A549 (cell line): ENCODE measurements around the gene TLR9. TPM values are rescaled to one million over a fixed set of nuclear protein-coding genes. Genes with fewer than 3 reads are reported as not detected.

Experiments
- ATAC-seq, 2 experiments: fragments of 200-7000 bp in 1 of 2; fragments of >200 bp in 1 of 2; cut with Nextera tagmentation in 1 of 2; cut with Tn5 transposase in 1 of 2; 3 replicates each; pipeline versions ENCODE4 v1.8.0 to v1.9.1; 2018 to 2020; ENCODE audit warnings: mild to moderate bottlenecking in 1 of 2, moderate library complexity in 1 of 2
- CTCF ChIA-PET: fragments of 300-600 bp; sonication (Branson Sonifier 250); formaldehyde crosslinking; extraction: SDS; loops from one replicate; lab custom pipeline; 2021; ENCODE audit warnings: antibody characterized with exemption, inconsistent platforms; lab: Yijun Ruan, JAX
- POLR2A ChIA-PET: fragments of 350-600 bp; formaldehyde crosslinking; extraction: SDS; loops from one replicate; lab custom pipeline; 2021; ENCODE audit warnings: antibody characterized with exemption, inconsistent platforms; lab: Yijun Ruan, JAX
- DNase-seq, 2 experiments: peaks; one replicate each; pipeline versions ENCODE4 v3.0.0 to v3.0.0-alpha.2; 2011 to 2016; ENCODE audit warnings: low read depth in 1 of 2, low spot score in 1 of 2
- FAIRE-seq: peaks from 2 replicates; lab custom pipeline; 2011; peaks lifted over from hg19 to GRCh38; lab: Jason Lieb, UNC
- H3K27ac ChIP-seq, 2 experiments: fragments of >200 bp; sonication (Bioruptor Twin); formaldehyde crosslinking; 3 replicates each; pipeline ENCODE4 v1.5.1; 2016 to 2017
- H3K4me1 ChIP-seq: fragments of >200 bp; sonication (Bioruptor Twin); formaldehyde crosslinking; 3 replicates; pipeline ENCODE4 v1.6.1; 2016
- H3K4me2 ChIP-seq: fragments of >200 bp; sonication (Bioruptor Twin); formaldehyde crosslinking; 3 replicates; pipeline ENCODE4 v1.6.1; 2016
- H3K4me3 ChIP-seq: fragments of >200 bp; sonication (Bioruptor Twin); formaldehyde crosslinking; 3 replicates; pipeline ENCODE4 v1.5.1; 2016
- H3K9me3 ChIP-seq: fragments of >200 bp; sonication (Bioruptor Twin); formaldehyde crosslinking; 3 replicates; pipeline ENCODE4 v1.6.1; 2016
- ATOH8 ChIP-seq: fragments of 250-450 bp; sonication (Bioruptor Pico); IDR thresholded peaks from 2 replicates; pipeline ENCODE4 v1.5.0; 2020; ENCODE audit warnings: low read depth, mild to moderate bottlenecking, moderate library complexity
- BHLHE40 ChIP-seq: IDR thresholded peaks from 2 replicates; pipeline ENCODE4 v1.6.1; 2012; ENCODE audit warnings: low read depth, low read length, inconsistent platforms
- EHF ChIP-seq: fragments of 250-450 bp; sonication (Bioruptor Pico); IDR thresholded peaks from 2 replicates; pipeline ENCODE4 v1.5.0; 2020; ENCODE audit warnings: mild to moderate bottlenecking
- ESRRA ChIP-seq: fragments of 150-350 bp; IDR thresholded peaks from 2 replicates; pipeline ENCODE4 v1.6.1; 2014; ENCODE audit warnings: mild to moderate bottlenecking, low read length, borderline replicate concordance
- GATA3 ChIP-seq: IDR thresholded peaks from 2 replicates; pipeline ENCODE4 v1.6.1; 2012; ENCODE audit warnings: borderline replicate concordance
- HEYL ChIP-seq: fragments of 250-450 bp; sonication (Bioruptor Pico); IDR thresholded peaks from 2 replicates; pipeline ENCODE4 v1.8.0; 2021; ENCODE audit warnings: mild to moderate bottlenecking, moderate library complexity
- HOXB13 ChIP-seq: fragments of 250-450 bp; sonication (Bioruptor Pico); IDR thresholded peaks from 2 replicates; pipeline ENCODE4 v1.5.0; 2020; ENCODE audit warnings: low read depth, mild to moderate bottlenecking, moderate library complexity
- KDM1A ChIP-seq: fragments of 200-600 bp; sonication (generic); IDR thresholded peaks from 2 replicates; pipeline ENCODE4 v1.6.1; 2016; ENCODE audit warnings: low read depth, mild to moderate bottlenecking
- MYC ChIP-seq: IDR thresholded peaks from 2 replicates; pipeline ENCODE4 v1.6.1; 2012; ENCODE audit warnings: mild to moderate bottlenecking, inconsistent platforms, low read length, improper control_type of control experiment, borderline replicate concordance
- RAD21 ChIP-seq, 2 experiments: fragments of >200 bp in 1 of 2; sonication (Bioruptor Twin) in 1 of 2; formaldehyde crosslinking in 1 of 2; IDR thresholded peaks in 1 of 2; conservative IDR thresholded peaks in 1 of 2; 2 replicates in 1 of 2; 3 replicates in 1 of 2; pipeline ENCODE4 v1.6.1; 2012 to 2018; ENCODE audit warnings: inconsistent platforms in 1 of 2
- REST ChIP-seq: fragments of 200-600 bp; sonication (generic); IDR thresholded peaks from 2 replicates; pipeline ENCODE4 v1.6.1; 2016; ENCODE audit warnings: antibody characterized with exemption, mild to moderate bottlenecking, moderate library complexity
- SREBF2 ChIP-seq: fragments of 450-650 bp; IDR thresholded peaks from 2 replicates; pipeline ENCODE4 v1.6.1; 2014; ENCODE audit warnings: mild to moderate bottlenecking, moderate library complexity
- ZFP36 ChIP-seq: fragments of 450-650 bp; IDR thresholded peaks from 2 replicates; pipeline ENCODE4 v1.6.1; 2014; ENCODE audit warnings: borderline replicate concordance; ENCODE audit not compliant: partially characterized antibody
- WGBS: methylation state at CpG from one replicate; pipeline ENCODE4 v1.1.6; 2017; ENCODE audit errors: missing lambda C conversion rate; 5-methylcytosine and 5-hydroxymethylcytosine counted together
- polyA plus RNA-seq, 4 experiments: library from polyadenylated mRNA; depleted of rRNA in 3 of 4; stranded (reverse); fragments of >200 nt; fragmentation: RNase III in 1 of 4; extraction: RNeasy Plus Mini Kit Qiagen cat#74134 plus additional on column Dnase treatment in 1 of 4; gene quantifications; 2 replicates in 3 of 4; 3 replicates in 1 of 4; pipeline ENCODE4 v1.2.3, GENCODE V29; 2011 to 2017
- TF ChIP-seq, protein P1 (sequence below): fragments of 450-650 bp; IDR thresholded peaks from 2 replicates; pipeline ENCODE4 v1.6.1; 2014; ENCODE audit warnings: antibody characterized with exemption
- TF ChIP-seq, protein P2 (sequence below): fragments of 250-450 bp; sonication (Bioruptor Pico); IDR thresholded peaks from 2 replicates; pipeline ENCODE4 v1.5.0; 2021; ENCODE audit warnings: mild to moderate bottlenecking, moderate library complexity, borderline replicate concordance

The TLR9 gene
- polyA plus RNA-seq, 2 of the 4 experiments (the other 2 are of a cell fraction): 0.04 TPM; not detected in 1

GRCh38 chr3:52197499-52197841 is 28.0 kb downstream of the TLR9 start:
- 75% methylated on average over 9 of the region's 10 CpGs for WGBS
- H3K4me1 ChIP-seq: peaks cover 31% of the 10 kb centered on the region
- ATAC-seq (no peak), DNase-seq (no peak), FAIRE-seq (no peak)
- peak overlapping the region; percentile 93 to 96 for H3K27ac ChIP-seq
- CTCF ChIA-PET: interaction anchor here (0.6 to 1.3 kb wide), 3 partner anchors 23 to 49 kb away, joined by 3 to 6 read pairs (median 4); no protein-coding TSS in a partner anchor
- H3K4me2 ChIP-seq: peak overlapping the region; percentile 94
- TF ChIP-seq REST (no peak), HOXB13 (no peak), ATOH8 (CRISPR knock-in tag) (no peak), KDM1A (no peak), MYC (no peak), RAD21 (conservative IDR thresholded peaks at IDR 0.05 in 1 of 2, IDR thresholded peaks at IDR 0.05 in 1 of 2) (no peak), GATA3 (no peak), SREBF2 (no peak), ESRRA (no peak), ZFP36 (no peak), HEYL (no peak), EHF (CRISPR knock-in tag) (no peak)
- TF ChIP-seq, protein P1, sequence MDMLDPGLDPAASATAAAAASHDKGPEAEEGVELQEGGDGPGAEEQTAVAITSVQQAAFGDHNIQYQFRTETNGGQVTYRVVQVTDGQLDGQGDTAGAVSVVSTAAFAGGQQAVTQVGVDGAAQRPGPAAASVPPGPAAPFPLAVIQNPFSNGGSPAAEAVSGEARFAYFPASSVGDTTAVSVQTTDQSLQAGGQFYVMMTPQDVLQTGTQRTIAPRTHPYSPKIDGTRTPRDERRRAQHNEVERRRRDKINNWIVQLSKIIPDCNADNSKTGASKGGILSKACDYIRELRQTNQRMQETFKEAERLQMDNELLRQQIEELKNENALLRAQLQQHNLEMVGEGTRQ: no peak
- TF ChIP-seq, protein P2, sequence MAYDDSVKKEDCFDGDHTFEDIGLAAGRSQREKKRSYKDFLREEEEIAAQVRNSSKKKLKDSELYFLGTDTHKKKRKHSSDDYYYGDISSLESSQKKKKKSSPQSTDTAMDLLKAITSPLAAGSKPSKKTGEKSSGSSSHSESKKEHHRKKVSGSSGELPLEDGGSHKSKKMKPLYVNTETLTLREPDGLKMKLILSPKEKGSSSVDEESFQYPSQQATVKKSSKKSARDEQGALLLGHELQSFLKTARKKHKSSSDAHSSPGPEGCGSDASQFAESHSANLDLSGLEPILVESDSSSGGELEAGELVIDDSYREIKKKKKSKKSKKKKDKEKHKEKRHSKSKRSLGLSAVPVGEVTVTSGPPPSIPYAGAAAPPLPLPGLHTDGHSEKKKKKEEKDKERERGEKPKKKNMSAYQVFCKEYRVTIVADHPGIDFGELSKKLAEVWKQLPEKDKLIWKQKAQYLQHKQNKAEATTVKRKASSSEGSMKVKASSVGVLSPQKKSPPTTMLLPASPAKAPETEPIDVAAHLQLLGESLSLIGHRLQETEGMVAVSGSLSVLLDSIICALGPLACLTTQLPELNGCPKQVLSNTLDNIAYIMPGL (CRISPR knock-in tag): no peak
- POLR2A ChIA-PET: no interaction called here
- H3K9me3 ChIP-seq: no peaks in the 10 kb centered on the region
- peak overlapping the region; percentile 68 for H3K4me3 ChIP-seq

GRCh38 chr3:52196977-52197376 is 28.5 kb downstream of the TLR9 start:
- FAIRE-seq (no peak), DNase-seq (peak in 1 of 2 experiments; percentile 35), ATAC-seq (no peak; a peak in 1 of 6 replicates)
- Histone ChIP-seq H3K27ac (peak overlapping the region; percentile 93 to 96; a peak in 4 of 6 replicates), H3K4me1 (peaks cover 31% of the 10 kb centered on the region)
- CTCF ChIA-PET: interaction anchor here (1.3 kb wide), 2 partner anchors 24 to 25 kb away, joined by 3 to 6 read pairs; no protein-coding TSS in a partner anchor
- TF ChIP-seq BHLHE40: no peak
- TF ChIP-seq, all 56 proteins: peak for 0
- H3K4me3 ChIP-seq: no peak overlapping the region
- WGBS: 60% methylated on average over 2 of the region's 3 CpGs
- peak overlapping the region; percentile 94 for H3K4me2 ChIP-seq
- H3K9me3 ChIP-seq: no peaks in the 10 kb centered on the region
- POLR2A ChIA-PET: no interaction called here
